Upper lobe of left lung (tissue), 4 donors: ENCODE data around the gene TEAD3.

Source experiments
- POLR2A ChIP-seq, 4 donors: fragments of 450-650 bp; IDR thresholded peaks; one replicate each; pipeline ENCODE4 v1.5.1; 2016 to 2017; ENCODE audit warnings: antibody characterized with exemption in 4 of 4, mild to moderate bottlenecking in 2 of 4
- POLR2AphosphoS5 ChIP-seq, 2 donors: sonication (generic); formaldehyde crosslinking; IDR thresholded peaks; one replicate each; pipeline ENCODE4 v1.5.1; 2017; ENCODE audit warnings: antibody characterized with exemption in 2 of 2
- TF ChIP-seq, protein P1 (sequence below), 6 experiments: fragments of 450-650 bp in 4 of 6; fragments of 200-600 bp in 2 of 6; sonication (generic) in 2 of 6; IDR thresholded peaks; one replicate each; pipeline ENCODE4 v1.5.1; 2016 to 2019; ENCODE audit warnings: antibody characterized with exemption in 6 of 6

DNA sequence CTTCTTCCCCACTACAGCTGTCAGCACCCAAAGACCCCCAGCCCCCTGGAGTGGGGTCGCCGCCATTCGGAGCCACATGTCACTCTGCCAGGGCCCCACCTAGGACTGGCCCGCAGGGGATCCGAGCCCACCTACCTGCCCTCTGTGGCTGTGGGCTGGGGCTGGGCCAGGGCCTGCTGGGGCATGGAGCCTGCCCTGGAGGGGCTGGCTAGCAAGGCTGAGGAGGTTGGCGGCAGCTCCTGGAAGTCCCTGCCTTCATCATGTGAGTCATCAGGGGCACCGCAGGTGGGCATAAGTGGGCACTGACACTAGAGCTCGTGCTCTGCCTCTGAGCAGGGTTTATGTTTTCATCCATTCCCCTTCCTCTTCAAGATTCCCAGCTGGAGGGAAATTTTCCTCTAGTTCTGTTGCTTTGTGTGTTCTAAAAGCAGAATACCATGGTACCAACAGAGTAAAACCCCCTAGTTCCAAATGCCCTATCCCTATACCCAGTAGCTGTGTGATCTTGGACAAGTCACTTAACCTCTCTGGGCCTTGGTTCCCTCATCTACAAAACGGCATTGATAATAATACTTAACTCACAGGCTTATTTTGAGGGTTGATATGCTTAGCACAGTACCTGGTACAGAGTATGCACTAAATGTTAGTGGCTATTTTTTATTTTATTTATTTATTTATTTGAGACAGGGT lies 53.4 kb downstream of the TEAD3 start:
- TF ChIP-seq POLR2AphosphoS5 (IDR thresholded peaks at IDR 0.05): no peak
- TF ChIP-seq, protein P1, sequence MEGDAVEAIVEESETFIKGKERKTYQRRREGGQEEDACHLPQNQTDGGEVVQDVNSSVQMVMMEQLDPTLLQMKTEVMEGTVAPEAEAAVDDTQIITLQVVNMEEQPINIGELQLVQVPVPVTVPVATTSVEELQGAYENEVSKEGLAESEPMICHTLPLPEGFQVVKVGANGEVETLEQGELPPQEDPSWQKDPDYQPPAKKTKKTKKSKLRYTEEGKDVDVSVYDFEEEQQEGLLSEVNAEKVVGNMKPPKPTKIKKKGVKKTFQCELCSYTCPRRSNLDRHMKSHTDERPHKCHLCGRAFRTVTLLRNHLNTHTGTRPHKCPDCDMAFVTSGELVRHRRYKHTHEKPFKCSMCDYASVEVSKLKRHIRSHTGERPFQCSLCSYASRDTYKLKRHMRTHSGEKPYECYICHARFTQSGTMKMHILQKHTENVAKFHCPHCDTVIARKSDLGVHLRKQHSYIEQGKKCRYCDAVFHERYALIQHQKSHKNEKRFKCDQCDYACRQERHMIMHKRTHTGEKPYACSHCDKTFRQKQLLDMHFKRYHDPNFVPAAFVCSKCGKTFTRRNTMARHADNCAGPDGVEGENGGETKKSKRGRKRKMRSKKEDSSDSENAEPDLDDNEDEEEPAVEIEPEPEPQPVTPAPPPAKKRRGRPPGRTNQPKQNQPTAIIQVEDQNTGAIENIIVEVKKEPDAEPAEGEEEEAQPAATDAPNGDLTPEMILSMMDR (IDR thresholded peaks at IDR 0.05): no peak
- TF ChIP-seq POLR2A (IDR thresholded peaks at IDR 0.05): no peak
